ENCODE measurements around the gene DLX2.

The DLX2 gene

GRCh38 chr2:172056293-172056692 lies 46.4 kb downstream of the DLX2 start:
- H3K4me3 ChIP-seq (ENCODE audit: low read depth, low read length): no peak overlapping the region

- H3K4me3 ChIP-seq (ENCODE audit: low read depth, low read length): no peak overlapping the region
Observed at GRCh38 chr2:172053486-172053885, 49.2 kb downstream of the DLX2 start.

GRCh38 chr2:172052000-172052983 lies 50.4 kb downstream of the DLX2 start:
- H3K4me3 ChIP-seq (ENCODE audit: low read depth, low read length): no peak overlapping the region

- H3K4me3 ChIP-seq (ENCODE audit: low read depth, low read length): no peak overlapping the region
Observed at GRCh38 chr2:172050479-172051125, 52.1 kb downstream of the DLX2 start.

- no peak overlapping the region for H3K4me3 ChIP-seq (ENCODE audit: low read depth, low read length)
Observed at GRCh38 chr2:172049567-172050120, 53.1 kb downstream of the DLX2 start.
